Endothelial cell of umbilical vein (primary cell): Measurements from ENCODE around the gene ZNF516. TPM values are rescaled to one million over a fixed set of nuclear protein-coding genes. Genes with fewer than 3 reads are reported as not detected.

Source experiments
- BruUV-seq: library from RNA; stranded (reverse); fragments of 400-500 nt; replicated peaks from 2 replicates; lab custom pipeline; 2021; lab: Mats Ljungman, UMichigan
- CTCF ChIA-PET: fragments of 300-600, 350-600 bp; sonication (Branson Sonifier 250); formaldehyde crosslinking; loops from one replicate; lab custom pipeline; 2021; ENCODE audit warnings: antibody characterized with exemption, inconsistent platforms; lab: Charles Lee
- POLR2A ChIA-PET: fragments of 300-600, 350-600 bp; sonication (Branson Sonifier 250); formaldehyde crosslinking; loops from one replicate; lab custom pipeline; 2021; ENCODE audit warnings: antibody characterized with exemption, inconsistent platforms; lab: Charles Lee
- DNase-seq: peaks from one replicate; pipeline ENCODE4 v3.0.0-alpha.2; 2011; ENCODE audit warnings: low read depth, low spot score
- FAIRE-seq: peaks from 2 replicates; lab custom pipeline; 2011; peaks lifted over from hg19 to GRCh38; lab: Jason Lieb, UNC
- H2AFZ ChIP-seq: 2 replicates; pipeline ENCODE4 v1.6.0; 2012; ENCODE audit warnings: low read depth, low read length, control low read depth, inconsistent platforms
- H3K27ac ChIP-seq: 2 replicates; pipeline ENCODE4 v1.5.1; 2011; ENCODE audit warnings: low read depth, mild to moderate bottlenecking, control low read depth, low read length, moderate library complexity; ENCODE audit not compliant: insufficient read depth
- H3K27me3 ChIP-seq, 2 experiments: 2 replicates each; pipeline versions ENCODE4 v1.6.0 to v1.6.1; 2011; ENCODE audit warnings: low read length in 2 of 2, mixed read lengths in 1 of 2; ENCODE audit not compliant: control insufficient read depth in 2 of 2, insufficient read depth in 2 of 2
- H3K36me3 ChIP-seq, 2 experiments: 2 replicates in 1 of 2; 3 replicates in 1 of 2; pipeline ENCODE4 v1.5.1; 2011; ENCODE audit warnings: low read length in 2 of 2, mild to moderate bottlenecking in 1 of 2, moderate library complexity in 1 of 2; ENCODE audit not compliant: control insufficient read depth in 2 of 2, insufficient read depth in 2 of 2; ENCODE audit errors: extremely low read depth in 1 of 2
- H3K4me1 ChIP-seq: 3 replicates; pipeline ENCODE4 v1.5.1; 2011; ENCODE audit warnings: mild to moderate bottlenecking, low read length; ENCODE audit not compliant: control insufficient read depth, insufficient read depth; ENCODE audit errors: extremely low read depth
- H3K4me2 ChIP-seq: 2 replicates; pipeline ENCODE4 v1.6.1; 2011; ENCODE audit warnings: low read length, control low read depth, mixed read lengths; ENCODE audit not compliant: insufficient read depth
- H3K4me3 ChIP-seq, 3 experiments: fragments of 200-600 bp in 1 of 3; sonication (generic), shearing (Covaris generic) in 1 of 3; replicated peaks in 1 of 3; 2 replicates each; pipeline ENCODE4 v1.5.1; 2011 to 2016; ENCODE audit warnings: control low read depth in 3 of 3, low read length in 3 of 3, mild to moderate bottlenecking in 2 of 3, inconsistent platforms in 1 of 3, low read depth in 1 of 3, moderate library complexity in 1 of 3; ENCODE audit not compliant: insufficient read depth in 1 of 3
- H3K79me2 ChIP-seq: 2 replicates; pipeline ENCODE4 v1.6.0; 2012; ENCODE audit warnings: low read length, inconsistent platforms; ENCODE audit not compliant: control insufficient read depth, insufficient read depth
- H3K9ac ChIP-seq: replicated peaks from 2 replicates; pipeline ENCODE3; 2011; ENCODE audit warnings: low read length, control low read depth; ENCODE audit not compliant: insufficient read depth; ENCODE audit errors: extremely low read depth
- H3K9me1 ChIP-seq: replicated peaks from 3 replicates; pipeline ENCODE4 v1.6.0; 2011; ENCODE audit warnings: mild to moderate bottlenecking, low read length; ENCODE audit not compliant: control insufficient read depth, insufficient read depth; ENCODE audit errors: extremely low read depth
- H3K9me3 ChIP-seq: replicated peaks from 2 replicates; pipeline ENCODE4 v1.5.1; 2012; ENCODE audit warnings: low read length, inconsistent platforms; ENCODE audit not compliant: control insufficient read depth, insufficient read depth
- H4K20me1 ChIP-seq: replicated peaks from 2 replicates; pipeline ENCODE3; 2011; ENCODE audit warnings: mild to moderate bottlenecking, low read length; ENCODE audit not compliant: control insufficient read depth, insufficient read depth; ENCODE audit errors: extremely low read depth
- EZH2 ChIP-seq: IDR thresholded peaks from 2 replicates; pipeline ENCODE4 v1.6.1; 2012; ENCODE audit warnings: borderline replicate concordance, low read depth, mild to moderate bottlenecking, moderate library complexity, low read length, inconsistent platforms; ENCODE audit not compliant: severe bottlenecking
- FOS ChIP-seq: IDR thresholded peaks from 2 replicates; pipeline ENCODE4 v1.6.1; 2011; ENCODE audit warnings: mild to moderate bottlenecking, low read length, moderate library complexity, borderline replicate concordance; ENCODE audit not compliant: insufficient read depth
- GATA2 ChIP-seq: IDR thresholded peaks from 2 replicates; pipeline ENCODE4 v1.7.0; 2011; ENCODE audit warnings: low read depth, mild to moderate bottlenecking, moderate library complexity, mixed read lengths, low read length; ENCODE audit not compliant: insufficient read length, insufficient read depth
- JUN ChIP-seq: IDR thresholded peaks from 2 replicates; pipeline ENCODE4 v1.6.1; 2011; ENCODE audit warnings: borderline replicate concordance, low read depth; ENCODE audit not compliant: insufficient read length, insufficient read depth
- MAX ChIP-seq: IDR thresholded peaks from 2 replicates; pipeline ENCODE4 v1.6.1; 2011; ENCODE audit not compliant: insufficient read depth, insufficient read length
- MYC ChIP-seq: IDR thresholded peaks from one replicate; pipeline ENCODE4 v1.6.1; 2011; ENCODE audit warnings: mild to moderate bottlenecking, low read depth, low read length
- POLR2A ChIP-seq: IDR thresholded peaks from 2 replicates; pipeline ENCODE4 v1.6.1; 2012; ENCODE audit warnings: low read depth, mild to moderate bottlenecking, control low read depth, low read length
- POLR2AphosphoS5 ChIP-seq: IDR thresholded peaks from 2 replicates; pipeline ENCODE4 v1.6.1; 2012; ENCODE audit warnings: low read depth, mild to moderate bottlenecking, control low read depth, low read length, moderate library complexity; ENCODE audit not compliant: insufficient read depth
- dilution Hi-C: fragments of 300-500 bp; cut with MboI; formaldehyde crosslinking; loops from one replicate; pipeline ENCODE4 v1.15.0; 2019; ENCODE audit warnings: low sequenced_read_pairs; ENCODE audit not compliant: extremely low pct_ligation_motif_present
- intact Hi-C: fragments of 100-400 bp; cut with micrococcal nuclease; formaldehyde crosslinking; loops from one replicate; pipeline ENCODE4 v1.10.0; 2022
- polyA plus RNA-seq, 4 experiments: library from polyadenylated mRNA; depleted of rRNA in 3 of 4; stranded (reverse) in 3 of 4; unstranded in 1 of 4; fragments of >200 nt; gene quantifications; 2 replicates each; pipeline versions ENCODE4 v1.2.1 to v1.2.3, GENCODE V29; 2011 to 2012; ENCODE audit warnings: missing spikeins in 1 of 4
- total RNA-seq: library from RNA; stranded (reverse); gene quantifications from 2 replicates; pipeline ENCODE4 v1.2.3, GENCODE V29; 2021
- TF ChIP-seq, protein P1 (sequence below), 2 donors: IDR thresholded peaks; 1 replicate in 1 of 2; 2 replicates in 1 of 2; pipeline ENCODE4 v1.5.1; 2011; ENCODE audit warnings: low read length in 2 of 2, mild to moderate bottlenecking in 2 of 2, moderate library complexity in 2 of 2, control low read depth in 1 of 2, inconsistent platforms in 1 of 2, low read depth in 1 of 2; ENCODE audit not compliant: insufficient read depth in 1 of 2; ENCODE audit errors: extremely low read depth in 1 of 2

Gene ZNF516
- total and polyA plus RNA-seq, 2 donors (not counting 3 experiments of a cell fraction or from before 2014, with no cell fraction given): 3.6 to 19.1 TPM

GRCh38 chr18:76530391-76530790 is 35.3 kb upstream of the ZNF516 start:
- Histone ChIP-seq H3K36me3 (no peaks in the 10 kb centered on the region), H3K9me1 (no peaks in the 10 kb centered on the region), H3K79me2 (no peaks in the 10 kb centered on the region), H2AFZ (no peak overlapping the region), H4K20me1 (no peaks in the 10 kb centered on the region), H3K9ac (no peak overlapping the region), H3K4me1 (no peaks in the 10 kb centered on the region), H3K4me3 (no peak overlapping the region), H3K9me3 (no peaks in the 10 kb centered on the region), H3K27me3 (peaks cover 2 to 17% of the 10 kb centered on the region in 2 experiments), H3K4me2 (no peak overlapping the region), H3K27ac (no peak overlapping the region)
- DNase-seq (no peak), FAIRE-seq (no peak)
- TF ChIP-seq MAX: no peak
- TF ChIP-seq POLR2A: no peak
- no peak for TF ChIP-seq POLR2AphosphoS5
- TF ChIP-seq EZH2: no peak
- TF ChIP-seq GATA2: no peak
- no peak for TF ChIP-seq JUN
- no peak for TF ChIP-seq FOS
- no peak for TF ChIP-seq MYC
- TF ChIP-seq, protein P1, sequence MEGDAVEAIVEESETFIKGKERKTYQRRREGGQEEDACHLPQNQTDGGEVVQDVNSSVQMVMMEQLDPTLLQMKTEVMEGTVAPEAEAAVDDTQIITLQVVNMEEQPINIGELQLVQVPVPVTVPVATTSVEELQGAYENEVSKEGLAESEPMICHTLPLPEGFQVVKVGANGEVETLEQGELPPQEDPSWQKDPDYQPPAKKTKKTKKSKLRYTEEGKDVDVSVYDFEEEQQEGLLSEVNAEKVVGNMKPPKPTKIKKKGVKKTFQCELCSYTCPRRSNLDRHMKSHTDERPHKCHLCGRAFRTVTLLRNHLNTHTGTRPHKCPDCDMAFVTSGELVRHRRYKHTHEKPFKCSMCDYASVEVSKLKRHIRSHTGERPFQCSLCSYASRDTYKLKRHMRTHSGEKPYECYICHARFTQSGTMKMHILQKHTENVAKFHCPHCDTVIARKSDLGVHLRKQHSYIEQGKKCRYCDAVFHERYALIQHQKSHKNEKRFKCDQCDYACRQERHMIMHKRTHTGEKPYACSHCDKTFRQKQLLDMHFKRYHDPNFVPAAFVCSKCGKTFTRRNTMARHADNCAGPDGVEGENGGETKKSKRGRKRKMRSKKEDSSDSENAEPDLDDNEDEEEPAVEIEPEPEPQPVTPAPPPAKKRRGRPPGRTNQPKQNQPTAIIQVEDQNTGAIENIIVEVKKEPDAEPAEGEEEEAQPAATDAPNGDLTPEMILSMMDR (IDR thresholded peaks at IDR 0.05; ENCODE audit: extremely low read depth in 1 of 2, insufficient read depth in 1 of 2, low read depth in 1 of 2, low read length in 2 of 2): no peak
- BruUV-seq: no TSS peak
- POLR2A ChIA-PET: no interaction called here
- CTCF ChIA-PET: no interaction called here
- dilution Hi-C loops: no loop called here
- intact Hi-C loops: no loop called here
